Measurements from ENCODE around the gene DPH3. TPM values are rescaled to one million over a fixed set of nuclear protein-coding genes. Genes with fewer than 3 reads are reported as not detected.

The DPH3 gene
- total RNA-seq, 4 donors from 2014 or later = 17.8 to 33.8 (median 24.3) TPM

GRCh38 chr3:16219777-16220176 lies 45.0 kb downstream of the DPH3 start:
- no peaks in the 10 kb centered on the region for H3K27me3 ChIP-seq
- no peak for DNase-seq

GRCh38 chr3:16216373-16216935 lies 48.3 kb downstream of the DPH3 start:
- no peak for DNase-seq
- Histone ChIP-seq H3K36me3 (no peaks in the 10 kb centered on the region), H3K9me3 (no peaks in the 10 kb centered on the region), H3K4me3 (no peak overlapping the region), H3K27ac (no peak overlapping the region), H3K27me3 (no peaks in the 10 kb centered on the region), H3K4me1 (no peaks in the 10 kb centered on the region)
- no peak for TF ChIP-seq POLR2A (IDR thresholded peaks at IDR 0.05)
- no peak for TF ChIP-seq CTCF (IDR thresholded peaks at IDR 0.05)

More at GRCh38 chr3:16219777-16220176, 45.0 kb downstream of the DPH3 start:
- H3K36me3 ChIP-seq = no peaks in the 10 kb centered on the region
- H3K4me1 ChIP-seq = no peaks in the 10 kb centered on the region
- no peak overlapping the region for H3K27ac ChIP-seq
- TF ChIP-seq POLR2A (IDR thresholded peaks at IDR 0.05) = no peak
- TF ChIP-seq CTCF (IDR thresholded peaks at IDR 0.05) = no peak
- no peaks in the 10 kb centered on the region for H3K9me3 ChIP-seq
- H3K4me3 ChIP-seq = no peak overlapping the region

- no peak for TF ChIP-seq POLR2A (IDR thresholded peaks at IDR 0.05)
- no peak for TF ChIP-seq CTCF (IDR thresholded peaks at IDR 0.05)
- no peaks in the 10 kb centered on the region for H3K4me1 ChIP-seq
- H3K4me3 ChIP-seq = no peak overlapping the region
- no peaks in the 10 kb centered on the region for H3K27me3 ChIP-seq
- no peaks in the 10 kb centered on the region for H3K36me3 ChIP-seq
- H3K9me3 ChIP-seq = no peaks in the 10 kb centered on the region
- DNase-seq = no peak
- no peak overlapping the region for H3K27ac ChIP-seq
Observed at GRCh38 chr3:16214366-16214765, 50.4 kb downstream of the DPH3 start.

GRCh38 chr3:16211176-16211904 lies 53.4 kb downstream of the DPH3 start:
- H3K27me3 ChIP-seq = no peaks in the 10 kb centered on the region
- H3K4me3 ChIP-seq = no peak overlapping the region
- H3K27ac ChIP-seq = no peak overlapping the region
- DNase-seq = no peak
- no peaks in the 10 kb centered on the region for H3K9me3 ChIP-seq
- no peaks in the 10 kb centered on the region for H3K36me3 ChIP-seq
- H3K4me1 ChIP-seq = no peaks in the 10 kb centered on the region
- TF ChIP-seq CTCF (IDR thresholded peaks at IDR 0.05) (no peak), POLR2A (IDR thresholded peaks at IDR 0.05) (no peak)

Other genes starting within 250 kb of the DPH3 start
- gene GALNT15, start 90.3 kb downstream of the DPH3 start, total RNA-seq = 100 to 1,000 TPM in 2 of 4 donors, 10 to 100 TPM in 2; 18.6 to 196 (median 89.0) TPM
- 10 to 100 TPM; 44.5 to 45.8 (median 45.2) TPM for gene OXNAD1, start 269 bp upstream of the DPH3 start, total RNA-seq
- 100 to 1,000 TPM in 1 of 4 donors, 10 to 100 TPM in 2, 1 to 10 TPM in 1; 6.1 to 135 (median 32.0) TPM for gene RFTN1, start 248.8 kb upstream of the DPH3 start, total RNA-seq